ENCODE results near the gene UGT1A7. TPM values are rescaled to one million over a fixed set of nuclear protein-coding genes. Genes with fewer than 3 reads are reported as not detected.
"Not testable (repeated sequence)": the region's sequence is repeated elsewhere in the genome, so short reads cannot be mapped to it uniquely, and the experiment has no call there.

Gene UGT1A7
- total and polyA plus RNA-seq, 4 donors: not detected

DNA sequence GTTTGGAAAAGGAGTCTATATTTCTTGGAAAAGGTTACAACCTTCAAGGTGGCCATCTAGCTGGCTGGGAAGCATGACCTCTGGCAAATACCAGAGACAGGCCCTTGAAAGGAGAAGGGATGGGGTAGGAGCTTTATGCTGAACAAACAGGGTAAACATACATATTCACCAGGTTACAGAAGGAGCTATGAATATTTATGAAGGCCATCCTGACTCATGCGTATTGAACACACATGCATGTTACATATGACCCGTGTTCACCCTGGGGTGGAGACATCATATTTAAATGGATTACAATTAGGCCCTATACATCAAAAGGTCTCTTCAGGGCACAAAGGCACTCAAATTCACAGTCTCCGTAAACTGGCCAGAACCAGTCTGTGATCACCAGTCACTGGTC is 25.8 kb upstream of the UGT1A7 start:
- DNase-seq (ENCODE audit: low read depth in 4 of 6, low spot score in 6 of 6); H3K36me3 ChIP-seq (ENCODE audit: control insufficient read depth, insufficient read depth, low read length); H3K4me1 ChIP-seq (ENCODE audit: control insufficient read depth, insufficient read depth, low read length); H3K27me3 ChIP-seq (ENCODE audit: control insufficient read depth, insufficient read depth, low read length); H3K4me3 ChIP-seq (ENCODE audit: low read depth, low read length); H3K9me3 ChIP-seq (ENCODE audit: control insufficient read depth, insufficient read depth, low read length); H3K27ac ChIP-seq (ENCODE audit: low read depth, low read length): not testable (repeated sequence)
- WGBS (ENCODE audit: insufficient coverage): no CpG with 5 or more reads among the region's 3 CpGs

DNA sequence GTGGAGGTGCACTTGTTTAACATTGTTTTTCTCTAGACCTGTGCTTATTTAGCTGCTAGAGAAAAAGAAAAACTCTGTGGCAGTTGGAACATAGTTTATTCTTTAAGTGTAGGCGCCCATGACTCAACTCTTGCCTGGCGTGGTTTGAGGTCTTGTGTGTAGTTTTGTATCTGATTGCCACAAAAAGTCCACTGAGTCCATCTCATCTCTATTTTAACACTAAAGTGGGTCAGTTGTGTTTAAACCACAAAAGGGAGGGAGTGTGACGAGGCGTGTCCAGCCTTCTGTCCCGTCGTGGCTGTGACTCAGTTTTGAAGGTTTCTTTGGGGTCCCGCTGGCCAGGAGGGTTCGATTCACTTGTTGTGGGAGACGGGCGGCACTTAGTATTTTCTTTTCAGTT is 25.3 kb upstream of the UGT1A7 start:
- H3K27ac ChIP-seq (ENCODE audit: low read depth, low read length): no peak overlapping the region
- H3K27me3 ChIP-seq (ENCODE audit: control insufficient read depth, insufficient read depth, low read length): no peaks in the 10 kb centered on the region
- no peaks in the 10 kb centered on the region for H3K36me3 ChIP-seq (ENCODE audit: control insufficient read depth, insufficient read depth, low read length)
- H3K9me3 ChIP-seq (ENCODE audit: control insufficient read depth, insufficient read depth, low read length): no peaks in the 10 kb centered on the region
- WGBS (ENCODE audit: insufficient coverage): 85% methylated on average over 8 of the region's 10 CpGs
- no peak for DNase-seq (ENCODE audit: low read depth in 4 of 6, low spot score in 6 of 6)
- no peak overlapping the region for H3K4me3 ChIP-seq (ENCODE audit: low read depth, low read length)
- H3K4me1 ChIP-seq (ENCODE audit: control insufficient read depth, insufficient read depth, low read length): no peaks in the 10 kb centered on the region

DNA sequence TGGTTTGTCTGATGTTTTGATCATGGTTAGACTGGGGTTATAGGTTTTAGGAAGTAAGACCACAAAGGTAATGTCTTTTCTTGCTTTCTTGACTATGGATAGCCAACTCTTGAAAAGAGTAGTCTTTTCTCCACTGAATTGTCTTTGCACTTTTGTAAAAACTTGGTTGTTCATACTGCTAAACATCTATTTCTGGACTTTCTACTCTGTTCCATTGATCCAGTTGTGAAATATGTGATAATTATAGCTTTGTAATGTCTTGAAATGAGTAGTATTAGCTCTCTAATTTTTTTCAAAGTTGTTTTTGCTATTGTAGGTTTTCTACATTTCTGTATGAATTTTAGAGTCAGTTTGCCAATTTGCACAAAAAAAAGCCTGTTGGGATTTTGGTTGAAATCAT is 23.1 kb upstream of the UGT1A7 start:
- no peaks in the 10 kb centered on the region for H3K4me1 ChIP-seq (ENCODE audit: control insufficient read depth, insufficient read depth, low read length)
- no peaks in the 10 kb centered on the region for H3K36me3 ChIP-seq (ENCODE audit: control insufficient read depth, insufficient read depth, low read length)
- no peak overlapping the region for H3K4me3 ChIP-seq (ENCODE audit: low read depth, low read length)
- H3K9me3 ChIP-seq (ENCODE audit: control insufficient read depth, insufficient read depth, low read length): no peaks in the 10 kb centered on the region
- no peak for DNase-seq (ENCODE audit: low read depth in 4 of 6, low spot score in 6 of 6)
- H3K27ac ChIP-seq (ENCODE audit: low read depth, low read length): no peak overlapping the region
- H3K27me3 ChIP-seq (ENCODE audit: control insufficient read depth, insufficient read depth, low read length): no peaks in the 10 kb centered on the region

DNA sequence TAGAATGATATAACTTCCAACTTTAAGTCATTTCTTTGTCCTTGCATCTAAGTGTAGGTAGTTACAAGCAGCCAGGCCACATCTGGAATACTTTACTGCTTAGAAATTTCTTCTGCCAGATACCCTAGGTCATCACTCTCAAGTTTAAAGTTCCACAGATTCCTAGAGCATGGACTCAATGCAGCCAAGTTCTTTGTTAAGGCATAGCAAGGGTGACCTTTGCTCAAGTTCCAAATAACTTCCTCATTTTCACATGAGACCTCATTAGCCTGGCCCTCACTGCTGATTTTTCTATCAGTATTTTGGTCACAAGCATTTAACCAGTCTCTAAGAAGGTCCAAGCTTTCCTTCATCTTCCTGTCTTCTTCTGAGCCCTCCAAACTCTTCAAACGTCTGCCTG is 17.8 kb upstream of the UGT1A7 start:
- H3K4me1 ChIP-seq (ENCODE audit: control insufficient read depth, insufficient read depth, low read length): no peaks in the 10 kb centered on the region
- H3K27me3 ChIP-seq (ENCODE audit: control insufficient read depth, insufficient read depth, low read length): no peaks in the 10 kb centered on the region
- no peaks in the 10 kb centered on the region for H3K36me3 ChIP-seq (ENCODE audit: control insufficient read depth, insufficient read depth, low read length)
- no peaks in the 10 kb centered on the region for H3K9me3 ChIP-seq (ENCODE audit: control insufficient read depth, insufficient read depth, low read length)
- no peak overlapping the region for H3K27ac ChIP-seq (ENCODE audit: low read depth, low read length)
- H3K4me3 ChIP-seq (ENCODE audit: low read depth, low read length): no peak overlapping the region
- DNase-seq (ENCODE audit: low read depth in 4 of 6, low spot score in 6 of 6): no peak
- 86% methylated on average over 1 of the region's 1 CpG for WGBS (ENCODE audit: insufficient coverage)

DNA sequence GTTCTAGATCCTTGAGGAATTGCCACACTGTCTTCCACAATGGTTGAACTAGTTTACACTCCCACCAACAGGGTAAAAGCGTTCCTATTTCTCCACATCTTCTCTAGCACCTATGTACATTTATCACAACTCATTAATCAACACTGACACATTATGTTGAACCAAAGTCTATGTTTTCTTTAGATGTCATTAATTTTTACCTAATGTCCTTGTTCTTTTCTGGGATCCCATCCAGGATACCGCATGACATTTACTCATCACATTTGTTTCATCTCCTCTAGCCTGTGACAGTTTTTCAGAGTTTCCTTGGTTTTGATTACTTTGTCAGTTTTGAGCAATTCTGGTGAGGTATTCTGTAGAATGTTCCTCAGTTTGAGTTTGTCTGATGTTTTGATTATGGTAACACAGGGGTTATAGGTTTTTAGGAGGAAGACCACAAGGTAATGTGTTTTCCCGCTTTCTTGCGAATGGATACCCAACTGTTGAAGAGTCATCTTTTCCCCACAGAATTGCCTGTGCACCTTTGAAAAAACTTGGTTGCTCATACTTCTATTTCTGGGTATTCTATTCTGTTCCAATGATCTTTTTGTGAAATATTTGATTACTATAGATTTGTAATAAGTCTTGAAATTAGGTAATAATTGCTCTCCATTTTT is 13.0 kb upstream of the UGT1A7 start:
- Histone ChIP-seq H3K27me3 (ENCODE audit: control insufficient read depth, insufficient read depth, low read length) (no peaks in the 10 kb centered on the region), H3K36me3 (ENCODE audit: control insufficient read depth, insufficient read depth, low read length) (no peaks in the 10 kb centered on the region), H3K4me3 (ENCODE audit: low read depth, low read length) (no peak overlapping the region), H3K27ac (ENCODE audit: low read depth, low read length) (no peak overlapping the region), H3K4me1 (ENCODE audit: control insufficient read depth, insufficient read depth, low read length) (no peaks in the 10 kb centered on the region), H3K9me3 (ENCODE audit: control insufficient read depth, insufficient read depth, low read length) (no peaks in the 10 kb centered on the region)
- 80% methylated on average over 1 of the region's 4 CpGs for WGBS (ENCODE audit: insufficient coverage)
- no peak for DNase-seq (ENCODE audit: low read depth in 4 of 6, low spot score in 6 of 6)

DNA sequence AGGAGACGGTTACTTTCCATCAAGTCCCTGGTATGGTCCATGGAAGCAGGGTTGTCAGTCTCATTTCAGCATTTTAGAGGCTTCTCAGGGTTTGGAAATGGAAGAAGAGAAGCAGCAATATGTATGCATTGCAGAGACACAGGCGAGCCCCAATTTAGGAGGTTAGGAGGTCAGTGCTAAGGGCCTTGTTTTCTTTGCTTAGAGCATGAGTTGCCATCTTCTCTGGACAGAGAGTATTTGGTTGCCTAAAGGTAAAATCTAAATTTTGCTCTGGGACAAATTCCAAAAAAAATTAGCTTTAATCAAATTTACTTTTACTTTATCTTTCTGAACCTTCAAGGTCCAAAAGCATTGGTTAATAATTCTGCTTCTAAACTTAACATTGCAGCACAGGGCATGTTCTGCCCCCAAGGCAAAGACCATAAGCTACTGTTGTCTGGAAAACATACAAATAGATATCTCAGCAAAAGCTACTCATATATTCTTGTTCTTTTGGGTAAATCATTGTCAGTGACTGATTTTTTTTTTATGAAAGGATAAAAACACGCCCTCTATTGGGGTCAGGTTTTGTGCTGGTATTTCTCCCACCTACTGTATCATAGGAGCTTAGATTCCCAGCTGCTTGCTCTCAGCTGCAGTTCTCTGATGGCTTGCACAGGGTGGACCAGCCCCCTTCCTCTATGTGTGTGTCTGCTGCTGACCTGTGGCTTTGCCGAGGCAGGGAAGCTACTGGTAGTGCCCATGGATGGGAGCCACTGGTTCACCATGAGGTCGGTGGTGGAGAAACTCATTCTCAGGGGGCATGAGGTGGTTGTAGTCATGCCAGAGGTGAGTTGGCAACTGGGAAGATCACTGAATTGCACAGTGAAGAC is 10.2 kb upstream of the UGT1A7 start, which contains the start of gene UGT1A9:
UGT1A9 (plus strand) TSS at position 609 of the 872 bp plus-strand sequence; CDS start at position 646, 37 bp downstream.
- H3K4me1 ChIP-seq (ENCODE audit: control insufficient read depth, insufficient read depth, low read length): no peaks in the 10 kb centered on the region
- no peak for DNase-seq (ENCODE audit: low read depth in 4 of 6, low spot score in 6 of 6)
- H3K9me3 ChIP-seq (ENCODE audit: control insufficient read depth, insufficient read depth, low read length): no peaks in the 10 kb centered on the region
- H3K27me3 ChIP-seq (ENCODE audit: control insufficient read depth, insufficient read depth, low read length): no peaks in the 10 kb centered on the region
- WGBS (ENCODE audit: insufficient coverage): 89% methylated on average over 4 of the region's 5 CpGs
- no peaks in the 10 kb centered on the region for H3K36me3 ChIP-seq (ENCODE audit: control insufficient read depth, insufficient read depth, low read length)
- H3K4me3 ChIP-seq (ENCODE audit: low read depth, low read length): no peak within 1 kb of the TSS
- no peak within 1 kb of the TSS for H3K27ac ChIP-seq (ENCODE audit: low read depth, low read length)

DNA sequence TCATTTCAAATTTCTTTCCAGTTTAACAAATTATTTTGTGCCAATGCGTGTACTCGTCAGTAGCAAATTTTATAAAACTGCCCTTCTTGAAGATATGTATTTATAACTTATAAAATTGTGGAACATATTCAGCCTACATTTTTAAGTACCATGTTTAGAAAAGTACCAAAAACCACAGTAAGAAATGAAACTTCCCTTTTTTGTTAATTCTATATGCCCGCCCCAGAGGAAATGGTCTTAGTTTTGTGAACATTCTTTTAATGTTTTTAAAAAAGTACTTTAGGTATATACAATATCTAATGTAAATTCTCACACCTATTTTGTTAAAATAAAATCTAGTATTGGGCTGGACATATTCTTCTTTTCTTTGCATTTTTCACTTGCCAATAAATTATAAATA is 8.8 kb upstream of the UGT1A7 start:
- WGBS (ENCODE audit: insufficient coverage): no CpG with 5 or more reads among the region's 3 CpGs
- H3K27ac ChIP-seq (ENCODE audit: low read depth, low read length): no peak overlapping the region
- no peaks in the 10 kb centered on the region for H3K9me3 ChIP-seq (ENCODE audit: control insufficient read depth, insufficient read depth, low read length)
- no peaks in the 10 kb centered on the region for H3K27me3 ChIP-seq (ENCODE audit: control insufficient read depth, insufficient read depth, low read length)
- DNase-seq (ENCODE audit: low read depth in 4 of 6, low spot score in 6 of 6): no peak
- H3K36me3 ChIP-seq (ENCODE audit: control insufficient read depth, insufficient read depth, low read length): no peaks in the 10 kb centered on the region
- H3K4me1 ChIP-seq (ENCODE audit: control insufficient read depth, insufficient read depth, low read length): no peaks in the 10 kb centered on the region
- H3K4me3 ChIP-seq (ENCODE audit: low read depth, low read length): no peak overlapping the region

DNA sequence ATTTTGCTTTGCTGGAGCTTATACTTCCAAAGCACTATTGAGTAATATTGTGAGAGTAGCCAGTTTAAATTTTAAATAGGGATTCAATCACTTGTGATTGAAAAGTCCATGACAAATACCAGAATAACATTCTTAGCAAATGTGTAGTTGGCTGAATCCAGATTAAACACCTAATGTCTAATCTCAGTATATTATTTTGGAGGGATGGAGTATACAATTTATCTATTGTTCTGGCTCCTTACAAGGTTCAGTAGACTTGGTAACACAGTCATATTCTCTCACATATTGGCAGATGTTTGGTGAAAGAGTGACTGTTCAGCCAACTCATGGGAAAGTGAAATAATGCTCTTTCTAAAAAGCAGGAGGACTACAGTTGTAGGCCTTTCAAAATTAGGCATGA is 7.8 kb upstream of the UGT1A7 start:
- H3K27me3 ChIP-seq (ENCODE audit: control insufficient read depth, insufficient read depth, low read length): no peaks in the 10 kb centered on the region
- no peaks in the 10 kb centered on the region for H3K9me3 ChIP-seq (ENCODE audit: control insufficient read depth, insufficient read depth, low read length)
- no peaks in the 10 kb centered on the region for H3K36me3 ChIP-seq (ENCODE audit: control insufficient read depth, insufficient read depth, low read length)
- H3K27ac ChIP-seq (ENCODE audit: low read depth, low read length): no peak overlapping the region
- no peak overlapping the region for H3K4me3 ChIP-seq (ENCODE audit: low read depth, low read length)
- no peaks in the 10 kb centered on the region for H3K4me1 ChIP-seq (ENCODE audit: control insufficient read depth, insufficient read depth, low read length)
- no peak for DNase-seq (ENCODE audit: low read depth in 4 of 6, low spot score in 6 of 6)

DNA sequence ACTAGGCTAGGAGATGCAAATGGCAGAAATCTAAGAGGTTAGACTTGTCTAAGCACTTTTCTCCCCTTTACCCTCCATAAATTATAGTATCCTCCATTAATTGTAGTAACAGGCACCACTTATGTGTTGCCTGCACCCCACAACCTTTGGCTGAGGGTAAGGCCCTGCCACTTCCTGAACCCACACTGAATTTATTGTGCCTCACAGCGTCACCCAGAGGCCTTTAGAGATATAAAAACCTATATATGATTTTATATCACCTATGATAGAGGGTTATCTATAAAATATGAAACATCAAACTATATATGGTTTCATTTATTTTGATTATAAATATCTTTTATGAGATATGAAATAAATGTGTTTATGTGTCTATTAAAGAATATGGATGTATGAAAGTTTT is 7.4 kb upstream of the UGT1A7 start:
- Histone ChIP-seq H3K4me1 (ENCODE audit: control insufficient read depth, insufficient read depth, low read length) (no peaks in the 10 kb centered on the region), H3K27ac (ENCODE audit: low read depth, low read length) (no peak overlapping the region), H3K4me3 (ENCODE audit: low read depth, low read length) (no peak overlapping the region), H3K27me3 (ENCODE audit: control insufficient read depth, insufficient read depth, low read length) (no peaks in the 10 kb centered on the region), H3K9me3 (ENCODE audit: control insufficient read depth, insufficient read depth, low read length) (no peaks in the 10 kb centered on the region), H3K36me3 (ENCODE audit: control insufficient read depth, insufficient read depth, low read length) (no peaks in the 10 kb centered on the region)
- no peak for DNase-seq (ENCODE audit: low read depth in 4 of 6, low spot score in 6 of 6)
- WGBS (ENCODE audit: insufficient coverage): no CpG with 5 or more reads among the region's 1 CpG

DNA sequence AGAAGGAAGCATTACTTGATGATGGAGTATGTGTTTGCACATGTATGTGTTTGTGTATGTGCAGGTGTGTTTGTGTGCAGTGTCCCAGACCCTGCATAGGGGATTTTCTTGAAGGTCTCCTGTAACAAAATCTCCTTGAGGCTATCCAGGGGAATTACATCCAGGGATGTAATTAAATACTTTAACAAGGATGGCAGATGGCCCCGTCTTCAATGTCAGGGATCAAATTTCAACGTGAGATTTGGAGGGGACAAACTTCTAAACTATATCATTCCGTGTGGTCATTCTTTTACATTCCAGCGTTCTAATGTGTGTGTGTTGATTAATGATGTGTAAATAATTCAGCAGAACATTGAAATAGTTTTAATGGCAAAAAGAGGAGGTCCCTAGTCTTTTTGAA is 6.7 kb upstream of the UGT1A7 start:
- H3K36me3 ChIP-seq (ENCODE audit: control insufficient read depth, insufficient read depth, low read length): no peaks in the 10 kb centered on the region
- H3K9me3 ChIP-seq (ENCODE audit: control insufficient read depth, insufficient read depth, low read length): no peaks in the 10 kb centered on the region
- no peak overlapping the region for H3K4me3 ChIP-seq (ENCODE audit: low read depth, low read length)
- no peak overlapping the region for H3K27ac ChIP-seq (ENCODE audit: low read depth, low read length)
- WGBS (ENCODE audit: insufficient coverage): no CpG with 5 or more reads among the region's 4 CpGs
- no peaks in the 10 kb centered on the region for H3K4me1 ChIP-seq (ENCODE audit: control insufficient read depth, insufficient read depth, low read length)
- DNase-seq (ENCODE audit: low read depth in 4 of 6, low spot score in 6 of 6): no peak
- H3K27me3 ChIP-seq (ENCODE audit: control insufficient read depth, insufficient read depth, low read length): no peaks in the 10 kb centered on the region

All from spinal cord (tissue), 10 donors.